OCI-LY1 (cell line): ENCODE data around the gene SMCO3.

ENCODE experiments used
- CTCF ChIP-seq: fragments of 200-600 bp; sonication (generic), shearing (Covaris generic); IDR thresholded peaks from 2 replicates; pipeline ENCODE4 v1.5.1; 2017; ENCODE audit warnings: mild to moderate bottlenecking, antibody characterized with exemption, low read length, moderate library complexity, mixed read lengths
- EZH2 ChIP-seq: fragments of 200-600 bp; sonication (generic), shearing (Covaris generic); IDR thresholded peaks from 2 replicates; pipeline ENCODE4 v1.8.0; 2017; ENCODE audit warnings: borderline replicate concordance, mixed run types, mild to moderate bottlenecking, antibody characterized with exemption, low read length, moderate library complexity, mixed read lengths

GRCh38 chr12:14785568-14785967 is 28.4 kb downstream of the SMCO3 start:
- TF ChIP-seq CTCF (no peak), EZH2 (no peak)
